Right renal cortex interstitium (tissue), 3 donors: ENCODE measurements around the gene BOD1L1. TPM values are rescaled to one million over a fixed set of nuclear protein-coding genes. Genes with fewer than 3 reads are reported as not detected.

Source experiments
- DNase-seq, 3 donors: peaks; one replicate each; pipeline ENCODE4 v3.0.0-alpha.2; 2013; ENCODE audit warnings: low read depth in 3 of 3, low spot score in 2 of 3
- polyA plus RNA-seq, 3 donors: library from polyadenylated mRNA; unstranded; fragments of 120-200 nt; gene quantifications; one replicate each; pipeline ENCODE4 v1.2.1, GENCODE V29; 2013; ENCODE audit not compliant: insufficient read length in 3 of 3

Gene BOD1L1
- polyA plus RNA-seq, 3 donors, result 52.3 to 64.0 (median 56.1) TPM

DNA sequence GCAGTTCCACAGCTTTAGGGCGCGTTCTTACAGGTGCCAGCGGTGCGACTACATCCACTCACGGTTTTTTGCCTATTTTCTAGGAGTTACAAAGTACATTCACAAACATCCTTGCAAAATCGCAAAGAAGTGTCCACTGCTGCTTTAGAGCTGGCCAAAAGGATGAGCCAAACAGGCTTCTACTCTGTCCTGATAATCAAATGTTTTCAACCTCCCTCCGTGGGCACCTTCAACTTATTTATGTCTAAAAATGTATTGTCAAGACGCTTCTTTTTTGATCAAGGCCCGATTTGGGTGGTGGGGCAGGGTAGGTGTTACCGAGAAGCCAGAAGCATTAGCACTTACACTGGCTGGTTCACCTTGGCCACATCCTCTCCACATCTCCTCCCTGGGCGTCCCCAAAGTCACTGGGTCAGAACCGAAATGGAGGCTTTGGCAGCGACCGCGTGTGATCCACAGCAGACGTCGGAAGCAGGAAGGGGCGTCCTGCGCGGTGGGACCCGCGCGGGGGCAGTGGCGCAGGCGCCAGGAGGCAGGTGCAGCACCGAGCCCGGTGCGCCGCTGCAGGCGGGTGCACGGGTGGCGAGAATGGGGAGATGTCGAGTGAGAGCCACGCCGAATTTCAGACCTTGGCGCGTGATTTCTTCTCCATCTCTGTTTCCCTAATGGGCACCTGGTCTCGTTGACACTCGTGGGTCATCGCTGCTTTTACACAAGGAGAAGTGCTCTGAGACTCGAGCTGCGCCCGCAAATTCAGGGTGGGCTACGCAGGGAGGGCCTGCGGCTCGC, 100.1 kb downstream of the BOD1L1 start:
- DNase-seq, result no peak

DNA sequence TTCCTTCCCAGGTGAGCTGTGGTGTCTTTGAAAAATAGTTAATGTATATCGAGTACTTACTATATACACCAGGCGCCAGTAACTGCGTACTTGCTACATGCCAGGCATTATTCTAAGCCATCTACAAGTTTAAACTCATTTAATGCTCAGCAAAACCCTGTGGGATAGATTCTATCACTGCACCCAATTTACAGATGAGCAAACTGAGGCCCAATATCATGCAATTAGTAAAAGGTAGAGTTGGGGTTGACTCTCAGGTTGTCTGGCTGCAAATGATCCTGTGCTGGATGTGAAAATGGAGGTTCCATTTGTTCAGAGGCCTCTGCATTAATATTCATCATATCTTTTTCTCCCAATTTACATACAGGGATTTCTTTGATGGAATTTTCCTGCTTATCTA, 100.9 kb downstream of the BOD1L1 start:
- no peak for DNase-seq

DNA sequence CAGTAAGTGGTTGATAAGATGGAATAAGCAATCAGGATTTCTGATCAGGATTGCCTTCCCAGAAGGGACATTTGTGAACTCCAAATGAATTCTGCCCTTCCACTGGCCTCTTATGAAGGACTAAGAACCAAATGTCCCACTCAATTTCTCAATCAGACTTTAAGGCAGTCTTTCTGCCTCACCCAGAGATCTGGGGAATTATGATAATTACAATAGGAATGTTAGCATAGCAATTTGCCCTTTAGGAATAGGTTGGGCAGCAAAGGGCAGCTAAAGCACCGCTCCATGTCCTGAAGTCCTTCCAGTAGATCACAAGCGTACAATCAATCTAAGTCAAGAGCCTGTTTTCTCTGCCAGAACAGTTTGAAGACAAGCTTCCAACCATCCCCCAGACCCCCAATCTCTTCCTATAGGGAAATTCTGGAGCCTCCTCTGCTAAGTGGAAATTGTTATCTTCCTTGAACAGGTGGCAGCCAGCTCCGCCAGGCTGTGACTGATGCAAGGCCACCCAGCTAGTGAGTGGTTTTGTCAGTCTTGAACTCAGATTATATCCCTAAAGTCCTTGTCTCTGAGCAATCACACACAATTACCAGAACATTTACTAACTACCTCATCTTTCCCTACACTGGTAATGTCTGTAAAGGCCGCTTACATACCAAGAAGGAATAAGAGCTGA, 101.8 kb downstream of the BOD1L1 start:
- DNase-seq, result no peak

DNA sequence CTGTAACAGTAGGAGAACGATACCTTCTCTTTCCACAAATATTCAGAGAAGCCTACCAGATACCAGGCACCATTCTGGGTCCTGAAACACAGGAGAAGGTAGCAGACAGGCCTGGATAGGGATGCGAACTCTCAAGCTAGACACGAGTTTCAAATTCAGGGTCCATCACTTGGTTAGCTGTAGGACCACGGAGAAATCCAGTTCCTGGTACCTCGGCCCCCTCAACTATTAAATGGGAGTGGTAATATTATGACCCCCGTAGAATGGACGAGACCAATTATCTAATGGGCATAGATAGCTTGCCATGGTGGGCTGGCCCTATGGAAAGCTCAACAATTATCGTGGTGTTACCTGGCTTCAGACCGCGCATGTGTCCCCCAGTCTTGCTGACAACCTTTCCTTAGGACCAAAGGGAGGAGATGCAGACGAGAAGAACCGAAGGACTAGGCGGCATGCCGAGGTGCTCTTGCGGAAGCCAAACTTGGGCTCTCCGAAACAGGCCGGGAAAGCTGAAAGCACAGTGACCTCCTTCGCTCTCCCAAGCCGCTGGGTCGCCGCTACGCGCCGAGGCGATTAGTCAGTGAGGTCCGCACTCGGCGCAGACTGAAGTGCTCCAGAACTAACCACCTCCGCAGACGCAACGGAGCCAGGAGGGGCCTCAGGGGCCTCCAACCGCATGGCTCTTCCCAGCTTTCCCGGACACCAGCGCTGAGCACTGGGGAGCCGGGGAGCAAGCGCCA, 102.9 kb downstream of the BOD1L1 start:
- no peak for DNase-seq

DNA sequence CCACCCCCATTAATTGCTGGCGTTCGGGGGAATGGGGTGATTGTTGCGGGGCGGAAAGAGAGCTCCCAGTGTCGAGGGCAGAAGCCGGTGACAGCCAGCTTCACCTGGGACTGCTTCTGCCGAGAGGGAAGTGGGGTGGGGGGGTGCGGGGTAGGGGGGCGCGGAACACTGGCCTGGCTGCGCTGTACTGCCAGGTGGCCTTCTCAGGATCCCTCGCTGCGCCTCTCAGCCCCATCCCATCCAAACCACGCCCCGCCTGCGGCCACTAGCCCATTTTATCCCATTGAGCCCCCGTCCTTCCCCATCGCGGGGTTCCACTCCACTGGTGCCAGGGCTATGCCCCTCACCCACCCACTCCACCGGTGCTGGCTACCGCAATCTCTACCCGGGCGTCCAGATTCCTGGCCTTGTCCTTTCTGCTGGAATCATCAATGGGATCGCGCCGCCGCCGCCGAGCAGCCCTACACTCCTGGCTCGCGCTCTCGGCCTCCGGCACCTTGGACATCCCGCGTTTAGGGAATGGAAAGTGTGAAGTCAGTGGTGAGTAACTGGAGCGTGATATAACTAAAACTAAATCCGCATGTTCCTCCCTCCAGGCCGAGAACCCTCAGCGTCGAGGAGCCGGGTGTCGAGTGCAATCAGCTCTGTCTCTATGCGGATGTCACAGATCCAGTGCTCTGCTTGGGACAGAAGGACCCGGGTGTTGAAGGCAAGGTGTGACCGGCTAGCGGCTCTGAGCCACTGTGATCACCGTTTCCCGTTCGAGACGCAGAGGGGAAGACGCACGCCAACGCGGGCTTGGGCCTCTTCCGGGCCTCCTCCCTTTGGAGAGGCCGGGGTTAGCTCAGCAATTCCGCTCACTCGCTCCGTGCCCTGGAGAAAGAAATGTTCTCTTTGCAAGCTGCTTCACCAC, 103.7 kb downstream of the BOD1L1 start:
- DNase-seq, result no peak

DNA sequence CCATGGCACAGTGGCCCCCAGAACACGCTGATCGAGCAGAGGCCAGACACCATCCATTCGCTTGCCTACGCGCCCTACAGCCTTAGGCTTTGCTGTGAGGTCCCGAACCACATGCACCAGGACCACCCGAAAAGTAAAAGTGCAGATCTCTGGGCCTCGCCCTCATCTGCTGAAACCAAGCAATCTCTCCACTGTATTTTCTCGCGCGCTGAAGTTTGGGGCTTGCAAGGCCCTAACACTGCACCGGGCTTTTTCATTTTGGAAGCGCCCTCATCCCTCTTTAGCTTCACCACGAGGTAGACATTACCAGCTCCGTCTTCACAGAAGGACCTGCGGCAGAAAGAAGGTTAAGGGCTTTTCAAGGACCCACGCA, 104.4 kb downstream of the BOD1L1 start:
- DNase-seq, result no peak

DNA sequence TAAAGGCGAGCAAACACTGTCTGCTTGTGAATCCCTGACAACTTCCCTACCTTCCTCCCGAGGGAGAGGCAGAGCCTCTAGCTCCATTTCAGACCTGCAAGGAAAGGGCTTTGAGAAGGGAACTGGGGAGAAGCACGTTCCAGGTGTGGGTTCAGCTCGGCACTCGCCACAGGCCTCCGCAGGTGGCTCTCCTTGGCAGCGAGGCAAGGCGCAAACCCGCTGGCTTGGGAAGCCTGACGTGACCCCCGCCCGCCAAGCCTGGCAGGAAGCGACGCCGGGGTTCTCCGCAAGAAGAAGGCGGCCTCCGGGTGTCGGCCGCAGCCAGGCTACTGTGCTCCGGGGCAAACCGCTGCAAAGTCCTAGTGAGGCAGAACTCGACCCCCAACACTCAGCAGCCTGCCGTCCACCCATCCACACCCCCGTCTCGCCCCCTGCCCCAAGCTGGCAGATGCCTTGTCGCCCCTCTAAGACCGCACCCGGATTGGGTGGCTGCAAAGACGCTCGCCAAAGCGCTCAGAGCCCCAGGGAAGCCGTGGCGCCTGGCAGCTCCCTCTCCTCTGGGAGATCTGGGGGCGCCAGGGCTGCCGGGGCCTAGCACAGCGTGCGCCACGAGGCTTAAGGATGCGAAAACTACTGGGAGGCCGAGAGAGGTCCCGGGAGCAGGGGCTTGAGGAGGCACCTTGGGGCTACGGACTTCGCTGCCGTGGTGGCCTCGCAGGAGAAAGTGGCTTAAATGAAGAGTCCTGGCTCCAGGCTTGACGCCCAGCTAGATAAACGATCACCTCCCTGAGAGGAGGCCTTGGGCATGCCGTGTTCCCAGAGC, 105.0 kb downstream of the BOD1L1 start:
- DNase-seq, result no peak

DNA sequence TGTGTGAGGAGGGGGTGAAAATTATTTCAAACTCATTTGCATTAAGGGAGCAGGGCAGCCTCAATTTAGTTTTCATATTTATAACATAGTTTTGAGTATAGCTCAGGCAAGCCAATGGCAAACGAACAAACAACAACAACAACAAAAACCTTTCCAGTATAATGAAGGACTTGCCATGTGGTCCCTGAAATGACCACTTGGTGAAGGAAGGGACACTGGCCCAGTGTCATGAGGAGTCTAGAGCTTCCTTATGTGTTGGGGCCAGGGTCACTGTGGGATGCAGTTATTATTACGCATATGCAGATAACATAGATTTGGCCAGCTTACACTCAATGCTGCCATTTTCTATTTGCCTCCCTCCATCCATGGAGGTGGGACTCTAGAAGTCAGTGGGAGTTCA, 106.5 kb downstream of the BOD1L1 start:
- DNase-seq, result no peak

Other genes with a start within 250 kb of the BOD1L1 start
- 10 to 100 TPM; 31.9 to 34.6 (median 32.2) TPM for gene RAB28, start 143.4 kb downstream of the BOD1L1 start, polyA plus RNA-seq
- gene NKX3-2, start 83.2 kb downstream of the BOD1L1 start, polyA plus RNA-seq, result not detected